CD14-positive monocyte (primary cell): ENCODE data around the gene OR2F1. TPM values are rescaled to one million over a fixed set of nuclear protein-coding genes. Genes with fewer than 3 reads are reported as not detected.

Experiments used
- DNase-seq, 3 donors: peaks; one replicate each; pipeline ENCODE4 v3.0.0-alpha.2; 2011 to 2022
- H2AFZ ChIP-seq: 2 replicates; pipeline ENCODE4 v1.6.0; 2012; ENCODE audit warnings: mild to moderate bottlenecking, low read depth, low read length, inconsistent platforms; ENCODE audit not compliant: insufficient read depth, poor library complexity, severe bottlenecking
- H3K27ac ChIP-seq, 2 donors: 1 replicate in 1 of 2; 2 replicates in 1 of 2; pipeline ENCODE4 v1.5.1; 2012 to 2013; ENCODE audit warnings: low read length in 2 of 2, control low read depth in 1 of 2, inconsistent platforms in 1 of 2, low read depth in 1 of 2, mild to moderate bottlenecking in 1 of 2
- H3K27me3 ChIP-seq, 2 donors: one replicate each; pipeline versions ENCODE4 v1.6.0 to v1.6.1; 2011 to 2013; ENCODE audit warnings: low read length in 2 of 2; ENCODE audit not compliant: control insufficient read depth in 2 of 2, insufficient read depth in 2 of 2
- H3K36me3 ChIP-seq, 2 donors: replicated peaks in 1 of 2; 1 replicate in 1 of 2; 2 replicates in 1 of 2; pipeline versions ENCODE4 v1.5.1 to v1.6.1; 2012 to 2013; ENCODE audit warnings: low read length in 2 of 2, control low read depth in 1 of 2, inconsistent platforms in 1 of 2, mild to moderate bottlenecking in 1 of 2; ENCODE audit not compliant: insufficient read depth in 2 of 2, control insufficient read depth in 1 of 2
- H3K4me1 ChIP-seq, 2 donors: 1 replicate in 1 of 2; 2 replicates in 1 of 2; pipeline versions ENCODE4 v1.5.1 to v1.6.1; 2012 to 2013; ENCODE audit warnings: low read length in 2 of 2, control low read depth in 1 of 2, inconsistent platforms in 1 of 2, mild to moderate bottlenecking in 1 of 2, moderate library complexity in 1 of 2; ENCODE audit not compliant: insufficient read depth in 2 of 2, control insufficient read depth in 1 of 2
- H3K4me2 ChIP-seq: replicated peaks from 2 replicates; pipeline ENCODE3; 2012; ENCODE audit warnings: low read length, moderate library complexity, mild to moderate bottlenecking; ENCODE audit not compliant: poor library complexity, severe bottlenecking; ENCODE audit errors: extremely low read depth
- H3K4me3 ChIP-seq, 3 experiments: fragments of 200-600 bp in 1 of 3; sonication (generic) in 1 of 3; replicated peaks in 1 of 3; 1 replicate in 2 of 3; 2 replicates in 1 of 3; pipeline ENCODE4 v1.5.1; 2011 to 2013; ENCODE audit warnings: low read length in 3 of 3, mild to moderate bottlenecking in 3 of 3, control low read depth in 2 of 3, low read depth in 2 of 3, inconsistent platforms in 1 of 3, moderate library complexity in 1 of 3
- H3K79me2 ChIP-seq: 2 replicates; pipeline ENCODE4 v1.6.0; 2012; ENCODE audit warnings: mild to moderate bottlenecking, control low read depth, inconsistent platforms, low read length, moderate library complexity; ENCODE audit not compliant: insufficient read depth
- H3K9ac ChIP-seq: 2 replicates; pipeline ENCODE4 v1.6.0; 2017; ENCODE audit warnings: low read length, mild to moderate bottlenecking; ENCODE audit not compliant: insufficient read depth, poor library complexity, severe bottlenecking
- H3K9me3 ChIP-seq, 2 donors: replicated peaks in 1 of 2; 1 replicate in 1 of 2; 2 replicates in 1 of 2; pipeline versions ENCODE4 v1.5.1 to v1.6.1; 2012 to 2013; ENCODE audit warnings: low read length in 2 of 2, control low read depth in 1 of 2; ENCODE audit not compliant: control insufficient read depth in 1 of 2, insufficient read depth in 1 of 2
- H4K20me1 ChIP-seq: 2 replicates; pipeline ENCODE4 v1.6.0; 2012; ENCODE audit warnings: mild to moderate bottlenecking, low read length, control low read depth, moderate library complexity; ENCODE audit not compliant: insufficient read depth
- H3K27ac Mint-ChIP-seq, 7 donors: one replicate each; pipeline ENCODE4 v1.8.0; 2020; ENCODE audit warnings: mild to moderate bottlenecking in 7 of 7, mixed read lengths in 7 of 7, moderate library complexity in 6 of 7, inconsistent platforms in 2 of 7
- H3K27me3 Mint-ChIP-seq, 3 donors: one replicate each; pipeline ENCODE4 v1.8.0; 2021 to 2022; ENCODE audit warnings: low read depth in 3 of 3, mild to moderate bottlenecking in 3 of 3, mixed read lengths in 3 of 3, moderate library complexity in 3 of 3, inconsistent platforms in 1 of 3
- H3K36me3 Mint-ChIP-seq, 2 donors: one replicate each; pipeline ENCODE4 v1.8.0; 2020; ENCODE audit warnings: mixed read lengths in 2 of 2, inconsistent platforms in 1 of 2, mild to moderate bottlenecking in 1 of 2
- H3K4me1 Mint-ChIP-seq: one replicate; pipeline ENCODE4 v1.8.0; 2020; ENCODE audit warnings: mild to moderate bottlenecking, mixed read lengths
- H3K4me3 Mint-ChIP-seq, 2 donors: one replicate each; pipeline ENCODE4 v1.8.0; 2020; ENCODE audit warnings: mild to moderate bottlenecking in 2 of 2, mixed read lengths in 2 of 2, moderate library complexity in 1 of 2
- H3K9me3 Mint-ChIP-seq, 7 donors: one replicate each; pipeline ENCODE4 v1.8.0; 2020 to 2022; ENCODE audit warnings: mixed read lengths in 7 of 7, mild to moderate bottlenecking in 6 of 7, moderate library complexity in 6 of 7, inconsistent platforms in 2 of 7
- CTCF ChIP-seq: fragments of 200-600 bp; IDR thresholded peaks from one replicate; pipeline ENCODE4 v1.8.0; 2022; ENCODE audit warnings: antibody characterized with exemption, mild to moderate bottlenecking
- WGBS: methylation state at CpG from one replicate; pipeline ENCODE4 v1.1.5; 2013; ENCODE audit warnings: missing lambda C conversion rate; ENCODE audit not compliant: insufficient coverage; 5-methylcytosine and 5-hydroxymethylcytosine counted together
- intact Hi-C, 2 donors: fragments of 100-400 bp; cut with micrococcal nuclease; formaldehyde crosslinking; loops; one replicate each; pipeline versions ENCODE4 v1.15.0 to v1.15.1; 2023
- polyA minus RNA-seq: library from RNA; depleted of rRNA, polyadenylated mRNA; stranded (reverse); fragments of >200 nt; gene quantifications from 2 replicates; pipeline ENCODE4 v1.2.3, GENCODE V29; 2012
- polyA plus RNA-seq, 3 donors: library from polyadenylated mRNA; depleted of rRNA in 1 of 3; unstranded in 2 of 3; stranded (reverse) in 1 of 3; fragments of 300-500 nt in 2 of 3; fragments of >200 nt in 1 of 3; fragmentation: Illumina TruSeq in 2 of 3; gene quantifications; 1 replicate in 2 of 3; 2 replicates in 1 of 3; pipeline ENCODE4 v1.2.3, GENCODE V29; 2012 to 2021
- total RNA-seq, 12 experiments: library from RNA in 1 of 12; stranded (reverse) in 1 of 12; fragments of 120-200 nt in 1 of 12; gene quantifications; one replicate each; pipeline ENCODE4 v1.2.4 and lab custom pipeline; 2013 to 2026; ENCODE audit warnings: mixed read lengths in 6 of 12, inconsistent platforms in 1 of 12

OR2F1 gene
- not detected for total RNA-seq (2013)
- not detected for polyA plus RNA-seq
- not detected in 2 replicates for polyA minus RNA-seq
- total RNA-seq (lab: John Stamatoyannopoulos, UW) = 0 to 1.6 (median 0.05) reads per million in 11 experiments

- intact Hi-C loops = no loop called here
- no peaks in the 10 kb centered on the region for H3K36me3 ChIP-seq
- H3K4me2 ChIP-seq = no peak within 1 kb of the TSS
- H3K79me2 ChIP-seq = no peaks in the 10 kb centered on the region
- H3K27me3 ChIP-seq = no peaks in the 10 kb centered on the region
- H3K27ac Mint-ChIP-seq = no peak within 1 kb of the TSS
- H3K4me3 Mint-ChIP-seq = no peak within 1 kb of the TSS
- H3K27me3 Mint-ChIP-seq = peaks cover 0 to 2% (median 2%) of the 10 kb centered on the region in 3 donors
- TF ChIP-seq CTCF = no peak
- H3K9me3 Mint-ChIP-seq = peaks cover 0 to 8% (median 3%) of the 10 kb centered on the region in 7 donors
- H4K20me1 ChIP-seq = no peaks in the 10 kb centered on the region
- H3K9ac ChIP-seq = no peak within 1 kb of the TSS
- H3K4me1 ChIP-seq = no peaks in the 10 kb centered on the region
- no peaks in the 10 kb centered on the region for H3K36me3 Mint-ChIP-seq
- no peaks in the 10 kb centered on the region for H3K4me1 Mint-ChIP-seq
- no peak within 1 kb of the TSS for H2AFZ ChIP-seq
- no peak within 1 kb of the TSS for H3K4me3 ChIP-seq
- no peaks in the 10 kb centered on the region for H3K9me3 ChIP-seq
- H3K27ac ChIP-seq = no peak within 1 kb of the TSS
- no CpG with 5 or more reads among the region's 3 CpGs for WGBS
- DNase-seq = no peak
Measured at GRCh38 chr7:143954544-143954943, at the start of gene OR2F1. TSS of gene OR2F1 (plus strand) at chr7:143954844. CDS start at chr7:143959971, 5,127 bp downstream.

- Histone ChIP-seq H3K4me1 (peaks cover 8 to 10% of the 10 kb centered on the region in 2 donors), H3K9me3 (no peaks in the 10 kb centered on the region), H3K36me3 (no peaks in the 10 kb centered on the region), H3K79me2 (peaks cover 12% of the 10 kb centered on the region), H2AFZ (peak overlapping the region; percentile 3), H3K4me2 (no peak overlapping the region), H4K20me1 (no peaks in the 10 kb centered on the region), H3K4me3 (no peak overlapping the region), H3K27ac (no peak overlapping the region), H3K27me3 (no peaks in the 10 kb centered on the region), H3K9ac (no peak overlapping the region)
- Mint-ChIP-seq H3K9me3 (peaks cover 0 to 2% (median 0%) of the 10 kb centered on the region in 7 donors), H3K27me3 (peaks cover 3 to 10% (median 6%) of the 10 kb centered on the region in 3 donors), H3K36me3 (no peaks in the 10 kb centered on the region), H3K4me1 (peaks cover 13% of the 10 kb centered on the region), H3K27ac (no peak overlapping the region), H3K4me3 (no peak overlapping the region)
- no peak for DNase-seq
- intact Hi-C loops = loop anchor here in 1 of 2 donors (10.0 kb wide), 1 partner anchor 61 kb away; no protein-coding TSS in a partner anchor
- WGBS = 93% methylated on average over 1 of the region's 1 CpG
- no peak for TF ChIP-seq CTCF
Measured at GRCh38 chr7:143905509-143905908, 49.1 kb upstream of the OR2F1 start.
